NCI-H69 (cell line): ENCODE data around the gene TMEM164.
"Not testable (repeated sequence)": the region's sequence is repeated elsewhere in the genome, so short reads cannot be mapped to it uniquely, and the experiment has no call there.

Experiments used
- DNase-seq: peaks from one replicate; lab custom pipeline; 2025; lab: John Stamatoyannopoulos, UW

The TMEM164 gene

GRCh38 chrX:110132450-110133114, 129.7 kb downstream of the TMEM164 start:
- DNase-seq = no peak

DNA sequence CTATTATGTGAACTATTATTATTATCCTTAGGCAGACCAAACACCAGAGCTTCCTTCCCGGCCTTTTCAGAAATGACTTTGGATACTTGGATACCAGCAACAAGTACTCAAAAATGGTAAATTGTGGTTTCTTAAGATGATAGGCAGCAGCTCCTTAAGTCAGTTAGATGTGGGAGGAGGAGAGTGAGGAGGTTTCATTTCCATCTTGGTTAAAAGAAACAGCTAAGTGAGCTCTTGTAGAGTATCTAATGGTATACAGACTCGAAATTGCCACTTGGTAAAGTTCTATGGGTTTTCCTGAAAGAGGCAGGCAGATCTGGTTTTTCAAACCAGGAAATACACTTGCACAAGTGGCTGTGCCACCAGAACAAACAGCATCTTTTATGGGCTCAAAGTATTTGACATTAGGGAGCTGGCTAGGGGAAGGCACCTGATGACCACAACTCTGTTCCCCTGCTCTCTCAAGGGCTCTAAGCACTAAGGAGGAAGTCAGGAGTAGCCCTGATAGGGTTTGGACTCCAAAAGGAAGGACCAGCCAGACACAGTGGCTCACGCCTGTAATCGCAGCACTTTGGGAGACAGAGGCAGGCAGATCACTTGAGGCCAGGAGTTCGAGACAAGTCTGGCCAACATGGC, 130.9 kb downstream of the TMEM164 start:
- DNase-seq = no peak

GRCh38 chrX:110135618-110136017, 132.7 kb downstream of the TMEM164 start:
- no peak for DNase-seq

- DNase-seq = no peak
Measured at GRCh38 chrX:110136136-110136535, 133.2 kb downstream of the TMEM164 start.

DNA sequence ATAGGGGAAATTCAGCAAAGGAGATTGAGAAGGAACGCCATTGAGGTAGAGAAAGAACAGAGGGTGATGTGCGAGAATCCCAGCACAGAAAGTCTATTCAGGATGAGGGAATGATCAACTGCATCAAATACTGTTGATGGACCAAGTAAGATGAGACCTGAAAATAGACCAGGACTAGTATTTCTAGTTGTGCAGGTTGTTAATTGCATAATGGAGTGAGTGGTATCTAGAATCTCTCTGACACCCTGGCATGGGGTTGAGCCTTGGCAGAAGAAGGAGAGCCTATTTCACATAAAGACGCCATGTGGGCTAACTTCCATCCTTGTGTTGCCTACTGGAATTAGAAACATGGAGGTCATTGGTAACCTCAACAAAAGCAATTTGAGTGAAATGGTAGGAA, 135.6 kb downstream of the TMEM164 start:
- DNase-seq = no peak

DNA sequence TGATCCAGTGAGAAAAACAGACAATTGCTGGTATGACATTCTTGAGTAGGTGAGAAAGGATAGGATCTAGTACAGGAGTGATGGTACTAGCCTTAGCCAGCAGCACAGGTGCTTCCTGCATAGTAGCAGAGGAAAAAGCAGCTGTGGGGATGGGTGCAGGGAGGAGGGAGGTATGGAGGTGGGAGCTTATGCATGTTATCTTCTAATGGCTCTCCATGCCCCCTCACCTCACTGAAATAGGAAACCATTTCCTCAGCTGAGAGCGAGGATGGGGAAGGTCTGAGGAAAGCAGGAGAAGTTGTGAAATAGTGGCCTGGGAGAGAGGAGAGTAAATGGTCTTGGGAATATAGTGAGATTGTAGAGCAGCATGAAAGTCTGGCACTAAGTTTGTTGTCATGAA, 136.3 kb downstream of the TMEM164 start:
- no peak for DNase-seq

DNA sequence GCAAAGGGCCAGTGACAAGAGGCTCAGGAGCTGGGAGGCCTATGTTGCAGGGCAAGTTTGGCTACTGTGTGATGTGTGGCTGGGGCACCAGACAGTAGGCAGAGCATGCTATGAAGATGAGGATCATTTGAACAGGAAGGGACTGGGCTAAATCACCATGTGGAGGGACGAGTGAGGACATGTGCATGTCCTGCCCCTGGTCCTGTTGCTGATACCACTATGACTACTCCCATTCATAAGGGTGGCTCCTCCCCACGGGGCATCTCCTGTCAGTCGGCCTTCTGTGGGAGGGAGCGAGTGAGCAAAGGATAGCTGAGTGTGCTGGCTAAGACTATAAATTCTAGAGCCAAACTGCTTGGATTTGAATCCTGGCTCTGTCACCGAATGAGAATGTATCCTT, 139.2 kb downstream of the TMEM164 start:
- no peak for DNase-seq

GRCh38 chrX:110143454-110144210, 140.7 kb downstream of the TMEM164 start:
- DNase-seq = peak; percentile 9

- DNase-seq = peak; percentile 13
Measured at GRCh38 chrX:110145311-110145710, 142.4 kb downstream of the TMEM164 start.

GRCh38 chrX:110145854-110146253, 142.9 kb downstream of the TMEM164 start:
- peak; percentile 39 for DNase-seq

GRCh38 chrX:110146521-110146920, 143.6 kb downstream of the TMEM164 start:
- peak; percentile 73 for DNase-seq

GRCh38 chrX:110153244-110153643, 150.3 kb downstream of the TMEM164 start:
- no peak for DNase-seq

DNA sequence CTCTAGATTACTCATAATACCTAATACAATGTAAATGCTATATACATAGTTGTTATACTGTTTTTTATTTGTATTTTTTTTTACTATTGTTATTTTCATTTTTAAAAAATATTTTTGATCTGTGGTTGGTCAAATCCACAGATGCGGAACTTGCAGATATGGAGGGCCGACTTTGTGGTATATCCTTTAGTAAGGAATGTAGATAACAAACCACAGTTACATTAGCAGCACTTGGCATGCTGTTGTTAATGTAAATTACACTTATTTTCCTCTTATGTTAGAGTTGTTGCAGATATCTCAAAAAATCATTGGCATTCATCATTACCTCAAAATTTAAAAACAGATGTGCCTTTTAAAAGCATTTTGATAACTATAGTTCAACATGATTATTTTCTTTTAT, 151.0 kb downstream of the TMEM164 start:
- no peak for DNase-seq

DNA sequence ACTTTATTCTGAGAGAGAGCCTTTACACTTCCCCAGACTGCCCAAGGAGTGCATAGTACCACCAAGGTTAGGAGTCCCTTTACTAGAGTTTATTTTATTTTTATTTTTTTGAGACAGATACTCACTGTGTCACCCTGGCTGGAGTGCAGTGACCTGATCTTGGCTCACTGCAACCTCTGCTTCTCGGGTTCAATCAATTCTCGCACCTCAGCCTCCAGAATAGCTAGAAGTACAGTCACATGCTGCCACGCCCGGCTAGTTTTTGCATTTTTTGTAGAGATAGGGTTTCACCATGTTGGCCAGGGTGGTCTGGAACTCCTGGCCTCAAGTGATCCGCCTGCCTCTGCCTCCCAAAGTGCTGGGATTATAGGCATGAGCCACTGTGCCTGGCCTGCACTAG, 151.4 kb downstream of the TMEM164 start:
- not testable (repeated sequence) for DNase-seq

- DNase-seq = no peak
Measured at GRCh38 chrX:110155759-110156158, 152.8 kb downstream of the TMEM164 start.

DNA sequence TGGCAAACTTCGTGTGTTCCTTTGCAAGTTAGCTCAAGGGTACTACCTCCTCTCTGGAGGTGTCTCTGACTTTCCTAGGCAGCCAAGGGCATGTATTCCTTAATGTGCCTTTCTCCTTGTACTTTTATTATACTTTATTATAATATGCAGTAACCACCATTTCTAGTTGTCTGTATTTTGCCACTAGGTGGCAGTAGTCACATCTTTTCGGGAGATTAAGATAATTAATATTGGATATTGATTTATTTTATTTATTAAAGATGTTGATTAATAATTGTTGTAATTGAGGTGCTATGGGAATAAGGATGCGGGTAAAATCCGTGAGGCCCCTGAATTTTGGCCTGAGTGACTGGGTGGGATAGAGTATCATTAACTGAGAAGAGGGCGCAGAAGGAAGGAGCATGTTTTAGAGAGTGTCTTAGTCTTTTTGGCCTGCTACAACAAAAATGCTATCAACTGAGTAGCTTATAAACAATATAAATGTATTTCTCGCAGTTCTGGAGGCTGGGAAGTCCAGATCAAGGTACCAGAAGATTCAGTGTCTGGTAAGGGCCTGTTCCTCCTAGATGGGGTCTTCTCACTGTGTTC, 153.3 kb downstream of the TMEM164 start:
- peak; percentile 11 for DNase-seq

DNA sequence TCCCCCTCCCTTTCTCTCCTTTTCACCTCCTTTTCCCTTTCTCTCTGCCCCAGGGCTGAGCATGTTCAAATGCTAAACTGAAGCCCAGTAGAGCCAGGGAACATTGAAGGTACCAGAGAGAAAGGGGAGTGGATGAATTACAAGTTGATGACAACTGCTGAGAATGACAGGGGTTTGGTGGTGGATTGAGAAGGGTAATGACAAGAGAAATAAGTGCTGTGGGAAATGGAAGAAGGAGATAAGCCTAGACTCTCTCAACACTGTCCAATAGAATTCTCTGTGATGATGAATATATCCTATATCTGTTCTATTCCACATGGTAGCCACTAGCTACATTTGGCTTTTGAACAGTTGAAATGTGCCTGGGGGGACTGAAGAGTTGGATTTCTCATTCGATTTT, 154.5 kb downstream of the TMEM164 start:
- no peak for DNase-seq

DNA sequence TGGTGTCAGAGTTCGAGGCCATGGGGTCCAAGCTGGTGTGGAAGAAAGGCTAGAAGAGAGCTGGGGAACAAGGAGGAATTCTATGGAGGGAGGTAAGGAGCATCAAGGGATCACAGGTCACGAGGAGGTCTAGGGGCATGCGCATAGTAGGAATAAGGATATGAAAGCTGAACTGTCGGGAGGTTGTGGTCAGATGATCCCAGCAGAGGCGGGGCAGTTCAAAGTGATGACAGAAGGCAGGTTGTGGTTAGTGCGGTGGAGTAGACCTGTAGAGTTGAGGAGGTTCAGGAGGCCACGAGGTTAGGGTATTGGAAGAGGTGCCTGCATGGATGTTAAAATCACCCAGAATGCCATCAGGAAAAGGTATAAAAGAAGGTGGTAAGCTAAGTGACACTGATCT, 156.3 kb downstream of the TMEM164 start:
- no peak for DNase-seq

GRCh38 chrX:110159865-110160264, 157.0 kb downstream of the TMEM164 start:
- DNase-seq = no peak

DNA sequence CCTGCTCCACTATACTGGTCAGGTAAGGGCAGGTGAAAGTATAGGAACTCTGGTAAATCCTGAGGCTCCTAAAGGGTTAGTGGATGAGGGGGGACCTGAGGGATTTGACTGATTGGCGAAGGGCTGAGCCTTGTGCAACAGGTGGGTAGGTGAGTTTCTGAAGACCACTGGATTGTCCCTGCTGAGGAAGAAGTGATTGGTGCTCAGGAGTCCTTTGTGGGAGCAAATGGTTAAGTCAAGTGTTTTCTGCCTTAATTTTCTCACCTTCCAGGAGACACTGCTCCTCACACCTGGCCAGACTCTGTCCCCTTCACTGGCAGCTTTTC, 158.4 kb downstream of the TMEM164 start:
- DNase-seq = no peak

DNA sequence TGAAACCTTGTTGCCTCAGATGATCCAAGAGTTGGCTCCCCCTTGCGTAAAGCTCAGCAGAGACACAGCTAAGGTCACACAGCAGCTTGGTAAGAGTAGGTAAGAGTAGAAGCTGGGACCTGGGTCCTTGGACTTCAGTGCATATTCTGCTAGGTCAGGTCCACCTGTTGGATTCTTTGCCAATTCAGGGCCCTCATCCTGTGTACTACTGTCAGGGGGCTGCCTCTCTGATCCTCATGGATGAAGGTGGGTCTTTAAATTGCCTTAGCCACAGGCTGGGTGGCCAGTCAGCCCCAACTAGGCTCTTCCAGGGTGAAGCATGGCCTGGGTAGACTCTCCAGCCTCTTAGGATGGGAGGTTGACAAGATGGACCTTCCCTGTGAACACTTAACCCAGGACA, 159.2 kb downstream of the TMEM164 start:
- DNase-seq = no peak

DNA sequence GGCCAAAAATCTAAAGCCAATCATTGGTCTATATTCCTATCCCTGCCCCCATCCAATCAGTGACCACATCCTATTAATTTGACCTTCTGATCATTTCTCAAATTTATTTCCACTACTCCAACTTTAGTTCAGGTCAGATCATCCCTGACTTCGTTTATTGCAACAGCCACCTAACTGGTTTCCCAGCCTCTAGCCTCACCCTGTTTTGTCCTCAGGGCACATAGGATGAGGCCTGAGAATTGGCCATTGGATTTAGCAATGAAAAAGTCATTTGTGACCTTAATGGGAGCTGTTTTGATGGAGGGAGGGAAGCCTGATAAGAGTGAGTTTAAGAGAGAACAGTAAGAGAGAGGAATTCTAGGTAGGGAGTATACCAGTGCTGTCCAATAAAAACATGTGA, 160.0 kb downstream of the TMEM164 start:
- DNase-seq = no peak

DNA sequence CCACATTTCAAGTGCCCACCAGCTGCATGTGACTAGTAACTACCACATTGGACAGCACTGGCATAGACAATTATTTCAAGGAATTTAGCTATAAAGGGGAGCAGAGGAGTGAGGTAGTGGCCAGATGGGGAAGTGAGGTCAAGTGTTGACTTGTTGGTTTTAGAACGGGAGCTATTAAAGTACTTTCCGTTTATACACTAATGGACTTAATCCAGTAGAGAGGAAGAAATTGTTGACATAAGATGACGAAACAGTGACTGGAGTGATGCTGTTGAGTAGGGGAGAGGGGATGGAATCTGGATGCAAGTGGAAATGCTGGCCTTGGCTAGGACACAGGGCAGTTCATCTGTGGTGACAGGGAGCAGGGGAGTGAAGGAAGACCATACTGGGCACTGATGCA, 160.6 kb downstream of the TMEM164 start:
- peak; percentile 46 for DNase-seq
